ENCODE data around the gene ERC1.

Gene ERC1

DNA sequence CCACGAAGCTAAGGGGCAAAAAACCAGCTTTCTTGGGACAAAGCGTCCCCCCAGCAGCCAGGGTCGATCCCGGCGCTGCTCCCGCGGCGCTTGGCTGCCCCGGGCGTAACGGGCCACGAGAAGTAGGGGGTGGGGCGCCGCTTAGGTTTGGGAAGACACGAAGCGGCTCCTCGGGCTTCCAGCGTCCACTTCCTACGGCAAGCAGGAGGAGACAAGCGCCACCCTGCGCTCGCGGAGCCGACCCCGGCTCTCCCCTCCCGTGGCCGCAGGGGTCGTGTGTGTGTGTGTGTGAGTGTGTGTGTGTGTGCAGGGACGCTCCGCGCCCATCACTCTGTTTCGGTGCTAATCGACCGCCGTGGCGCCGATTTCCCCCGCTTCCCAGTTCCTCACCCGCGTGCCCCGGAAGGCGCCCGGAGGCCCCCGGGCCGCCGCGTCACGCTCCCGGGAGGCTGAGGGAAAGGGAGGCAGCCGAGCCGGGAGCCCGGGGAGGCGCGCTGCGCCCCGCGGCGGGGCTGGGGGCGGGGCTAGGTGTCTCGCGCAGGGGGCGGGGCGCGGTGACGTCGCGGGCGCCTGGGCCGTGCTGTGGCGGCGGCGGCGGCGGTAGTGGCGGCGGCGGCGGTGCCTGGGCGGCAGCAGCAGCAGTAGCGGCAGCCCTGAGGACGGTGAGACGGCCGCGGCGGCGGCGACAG is at the start of gene ERC1:
Gene ERC1, plus strand, starts transcription at position 563 of the 689 bp plus-strand sequence. CDS start 36,681 bp downstream, outside the sequence.
- peak within 1 kb of the TSS; percentile 82 for H3K9ac ChIP-seq (ENCODE audit: low read length)
- peak within 1 kb of the TSS; percentile 91 for H3K4me2 ChIP-seq (ENCODE audit: low read length)
- H3K4me3 ChIP-seq (ENCODE audit: low read depth, low read length, poor library complexity, severe bottlenecking) = peak within 1 kb of the TSS; percentile 78
- H4K20me1 ChIP-seq (ENCODE audit: insufficient read depth, low read length) = no peaks in the 10 kb centered on the region
- peaks cover 32% of the 10 kb centered on the region for H3K4me1 ChIP-seq (ENCODE audit: insufficient read depth, low read length, severe bottlenecking)
- no peaks in the 10 kb centered on the region for H3K9me3 ChIP-seq (ENCODE audit: low read length)
- no peaks in the 10 kb centered on the region for H3K27me3 ChIP-seq (ENCODE audit: insufficient read depth, low read length)
- peak within 1 kb of the TSS; percentile 86 for H2AFZ ChIP-seq (ENCODE audit: low read length)
- 0 out of 2 replicates have a peak, but pooled peaks cover 7% of the 10 kb centered on the region for H3F3A ChIP-seq (ENCODE audit: insufficient read depth, low read length)
- 0 out of 2 replicates have a peak, but pooled peaks cover 5% of the 10 kb centered on the region for H3K79me2 ChIP-seq (ENCODE audit: insufficient read depth, low read length)
- TF ChIP-seq EZH2 (IDR thresholded peaks at IDR 0.05; ENCODE audit: borderline replicate concordance, low read length) = no peak
- peak; percentile 22; the same call in 1 of the 2 replicates for TF ChIP-seq CTCF (IDR thresholded peaks at IDR 0.05; ENCODE audit: low read length)
- no peaks in the 10 kb centered on the region; the same call in 1 of the 2 replicates for H3K36me3 ChIP-seq (ENCODE audit: insufficient read depth, low read length)
- H3K27ac ChIP-seq (ENCODE audit: low read depth, low read length, poor library complexity, severe bottlenecking) = peak within 1 kb of the TSS; percentile 19
- no peaks in the 10 kb centered on the region for H3K9me2 ChIP-seq (ENCODE audit: low read depth, low read length)

DNA sequence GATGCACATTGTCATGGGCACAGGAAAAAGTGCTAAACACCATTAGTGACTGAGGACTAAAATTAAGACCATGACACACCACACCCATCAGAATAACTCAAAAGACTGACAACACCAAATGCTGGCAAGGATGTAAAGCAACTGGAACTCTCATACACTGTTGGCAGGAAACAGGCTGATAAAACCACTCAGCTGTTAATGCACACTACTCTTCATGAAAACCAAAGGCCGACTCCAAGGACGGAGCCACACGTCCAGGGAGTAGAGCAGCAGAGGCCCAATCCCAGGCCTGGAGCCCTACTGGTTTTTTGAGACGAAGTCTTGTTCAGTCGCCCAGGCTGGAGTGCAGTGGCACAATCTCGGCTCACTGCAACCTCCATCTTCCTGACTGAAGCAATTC is 48.0 kb upstream of the ERC1 start:
- no peaks in the 10 kb centered on the region for H3K9me2 ChIP-seq (ENCODE audit: low read depth, low read length)
- no peak overlapping the region for H3K4me2 ChIP-seq (ENCODE audit: low read length)
- peaks cover 43% of the 10 kb centered on the region for H3K36me3 ChIP-seq (ENCODE audit: insufficient read depth, low read length)
- no peak overlapping the region for H3K9ac ChIP-seq (ENCODE audit: low read length)
- no peak overlapping the region for H3K27ac ChIP-seq (ENCODE audit: low read depth, low read length, poor library complexity, severe bottlenecking)
- H3K9me3 ChIP-seq (ENCODE audit: low read length) = no peaks in the 10 kb centered on the region
- no peaks in the 10 kb centered on the region for H3K27me3 ChIP-seq (ENCODE audit: insufficient read depth, low read length)
- H3F3A ChIP-seq (ENCODE audit: insufficient read depth, low read length) = no peaks in the 10 kb centered on the region
- TF ChIP-seq EZH2 (IDR thresholded peaks at IDR 0.05; ENCODE audit: borderline replicate concordance, low read length) = no peak
- H3K4me3 ChIP-seq (ENCODE audit: low read depth, low read length, poor library complexity, severe bottlenecking) = no peak overlapping the region
- H3K4me1 ChIP-seq (ENCODE audit: insufficient read depth, low read length, severe bottlenecking) = peaks cover 20% of the 10 kb centered on the region
- no peak overlapping the region for H2AFZ ChIP-seq (ENCODE audit: low read length)
- H4K20me1 ChIP-seq (ENCODE audit: insufficient read depth, low read length) = no peaks in the 10 kb centered on the region
- peaks cover 21% of the 10 kb centered on the region for H3K79me2 ChIP-seq (ENCODE audit: insufficient read depth, low read length)

DNA sequence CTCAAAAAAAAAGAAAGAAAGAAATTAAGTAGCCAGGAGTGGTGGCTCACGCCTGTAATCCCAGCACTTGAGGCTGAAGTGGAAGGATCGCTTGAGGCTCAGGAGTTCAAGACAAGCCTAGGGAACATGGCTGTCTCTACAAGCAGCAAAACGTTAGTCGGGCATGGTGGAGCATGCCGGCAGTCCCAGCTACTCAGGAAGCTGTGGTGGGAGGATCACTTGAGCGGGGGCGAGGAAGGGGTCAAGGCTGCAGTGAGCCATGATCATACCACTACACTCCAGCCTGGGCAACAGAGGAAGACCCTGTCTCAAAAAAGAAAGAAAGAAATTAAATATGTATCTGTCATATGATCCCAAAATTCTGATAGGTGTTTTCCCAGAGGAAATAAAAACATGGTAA is 46.8 kb upstream of the ERC1 start:
- Histone ChIP-seq H3K9me3 (ENCODE audit: low read length) (no peaks in the 10 kb centered on the region), H3K27me3 (ENCODE audit: insufficient read depth, low read length) (no peaks in the 10 kb centered on the region), H3K9me2 (ENCODE audit: low read depth, low read length) (no peaks in the 10 kb centered on the region), H3K27ac (ENCODE audit: low read depth, low read length, poor library complexity, severe bottlenecking) (no peak overlapping the region), H3K36me3 (ENCODE audit: insufficient read depth, low read length) (peaks cover 37% of the 10 kb centered on the region), H3K4me1 (ENCODE audit: insufficient read depth, low read length, severe bottlenecking) (peaks cover 27% of the 10 kb centered on the region), H3K79me2 (ENCODE audit: insufficient read depth, low read length) (peaks cover 32% of the 10 kb centered on the region), H3K4me2 (ENCODE audit: low read length) (no peak overlapping the region), H3F3A (ENCODE audit: insufficient read depth, low read length) (no peaks in the 10 kb centered on the region), H2AFZ (ENCODE audit: low read length) (no peak overlapping the region), H3K9ac (ENCODE audit: low read length) (no peak overlapping the region), H3K4me3 (ENCODE audit: low read depth, low read length, poor library complexity, severe bottlenecking) (no peak overlapping the region), H4K20me1 (ENCODE audit: insufficient read depth, low read length) (no peaks in the 10 kb centered on the region)
- TF ChIP-seq EZH2 (IDR thresholded peaks at IDR 0.05; ENCODE audit: borderline replicate concordance, low read length) (no peak), CTCF (IDR thresholded peaks at IDR 0.05; ENCODE audit: low read length) (no peak)

Measured in OCI-LY1 (cell line).